Gastroesophageal sphincter (tissue), 3 donors: ENCODE results near the gene FYCO1.

ENCODE experiments used
- CTCF ChIP-seq, 4 experiments: fragments of 200-600 bp in 2 of 4; fragments of 450-650 bp in 2 of 4; sonication (generic) in 1 of 4; IDR thresholded peaks; one replicate each; pipeline ENCODE4 v1.5.1; 2017 to 2019; ENCODE audit warnings: antibody characterized with exemption in 4 of 4, mild to moderate bottlenecking in 2 of 4, moderate library complexity in 2 of 4
- EP300 ChIP-seq: sonication (generic); formaldehyde crosslinking; IDR thresholded peaks from one replicate; pipeline ENCODE4 v1.6.1; 2017; ENCODE audit warnings: antibody characterized with exemption, mild to moderate bottlenecking
- POLR2A ChIP-seq, 2 donors: fragments of 450-650 bp; IDR thresholded peaks; one replicate each; pipeline ENCODE4 v1.6.1; 2017; ENCODE audit warnings: antibody characterized with exemption in 2 of 2, mild to moderate bottlenecking in 2 of 2, moderate library complexity in 1 of 2
- POLR2AphosphoS5 ChIP-seq: sonication (generic); formaldehyde crosslinking; IDR thresholded peaks from one replicate; pipeline ENCODE4 v1.6.1; 2017; ENCODE audit warnings: antibody characterized with exemption

GRCh38 chr3:45951946-45952345 lies 43.7 kb downstream of the FYCO1 start:
- TF ChIP-seq POLR2A (IDR thresholded peaks at IDR 0.05) (no peak), CTCF (IDR thresholded peaks at IDR 0.05) (no peak), POLR2AphosphoS5 (no peak), EP300 (no peak)
